Measurements from ENCODE around the gene ZNF625.

Gene ZNF625

DNA sequence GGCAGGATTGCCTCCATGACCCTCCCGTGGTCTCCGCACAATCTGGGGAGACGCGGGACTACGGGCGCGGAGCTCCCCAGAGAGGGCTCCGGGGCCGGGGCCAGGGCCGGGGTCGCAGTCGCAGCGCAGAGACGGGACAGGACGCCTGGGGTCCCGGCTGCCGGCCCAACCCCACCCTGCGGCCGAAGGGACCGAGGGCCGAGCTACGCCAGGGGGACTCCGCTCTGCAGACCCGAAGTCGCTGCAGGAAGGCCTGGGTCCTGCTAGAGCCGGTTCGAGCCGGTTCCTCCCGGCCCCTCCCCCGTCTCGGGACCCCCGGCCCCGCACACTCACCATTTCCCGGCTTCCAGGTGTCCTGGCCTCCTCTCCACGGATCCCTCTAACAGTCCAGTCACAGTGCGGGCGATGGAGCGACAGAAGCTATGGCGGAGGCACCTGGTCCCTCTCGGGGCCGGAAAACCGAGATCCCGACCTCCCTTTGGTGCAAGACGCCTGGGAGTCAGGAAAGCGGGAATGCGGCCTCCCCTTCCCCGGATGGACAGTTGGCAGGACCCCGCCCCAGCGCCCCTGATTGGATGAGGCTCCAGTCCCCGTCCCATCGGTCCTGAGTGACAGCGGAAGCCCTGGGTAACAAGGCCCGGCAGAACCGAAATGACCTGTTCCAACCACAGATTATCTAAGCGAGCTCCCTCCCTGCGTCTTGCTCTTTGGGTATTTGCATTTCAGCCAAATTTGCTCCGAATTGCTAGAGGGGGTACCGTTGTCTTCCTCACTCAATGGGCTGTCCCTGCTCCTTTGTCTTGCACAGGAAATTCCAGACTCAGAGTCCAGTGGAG, at the start of gene ZNF625:
TSS of gene ZNF625 (minus strand) at position 512 of the 836 bp plus-strand sequence. CDS start at position 336, 176 bp downstream.
- TF ChIP-seq RAD21 (IDR thresholded peaks at IDR 0.05; ENCODE audit: low read depth) = no peak
- TF ChIP-seq TAF1 (IDR thresholded peaks at IDR 0.05; ENCODE audit: low read depth) = peak; percentile 55
- no peak for TF ChIP-seq EGR1 (IDR thresholded peaks at IDR 0.05)
- no peak for TF ChIP-seq CEBPB (IDR thresholded peaks at IDR 0.05)
- TF ChIP-seq EP300 (IDR thresholded peaks at IDR 0.05; ENCODE audit: borderline replicate concordance) = no peak
- 0 out of 2 replicates have a peak, but pooled peaks have one; percentile 32 for TF ChIP-seq TCF12 (IDR thresholded peaks at IDR 0.05; ENCODE audit: low read depth)
- TF ChIP-seq ZBTB7A (IDR thresholded peaks at IDR 0.05; ENCODE audit: low read depth) = peak; percentile 86
- TF ChIP-seq FOXM1 (IDR thresholded peaks at IDR 0.05; ENCODE audit: borderline replicate concordance, low read depth) = no peak
- no peak; the same call in 1 of the 2 replicates for TF ChIP-seq MAX (IDR thresholded peaks at IDR 0.05)
- no peak for TF ChIP-seq CREB1 (IDR thresholded peaks at IDR 0.05; ENCODE audit: low read depth)

- TF ChIP-seq RAD21 (IDR thresholded peaks at IDR 0.05; ENCODE audit: low read depth) (no peak), NFIC (IDR thresholded peaks at IDR 0.05) (no peak), REST (IDR thresholded peaks at IDR 0.05; ENCODE audit: low read depth) (no peak), EP300 (IDR thresholded peaks at IDR 0.05; ENCODE audit: borderline replicate concordance) (no peak), EGR1 (IDR thresholded peaks at IDR 0.05) (no peak), TCF12 (IDR thresholded peaks at IDR 0.05; ENCODE audit: low read depth) (no peak), CEBPB (IDR thresholded peaks at IDR 0.05) (no peak), ZBTB7A (IDR thresholded peaks at IDR 0.05; ENCODE audit: low read depth) (no peak), MAX (IDR thresholded peaks at IDR 0.05) (no peak), CREB1 (IDR thresholded peaks at IDR 0.05; ENCODE audit: low read depth) (no peak)
- TF ChIP-seq, protein P1, sequence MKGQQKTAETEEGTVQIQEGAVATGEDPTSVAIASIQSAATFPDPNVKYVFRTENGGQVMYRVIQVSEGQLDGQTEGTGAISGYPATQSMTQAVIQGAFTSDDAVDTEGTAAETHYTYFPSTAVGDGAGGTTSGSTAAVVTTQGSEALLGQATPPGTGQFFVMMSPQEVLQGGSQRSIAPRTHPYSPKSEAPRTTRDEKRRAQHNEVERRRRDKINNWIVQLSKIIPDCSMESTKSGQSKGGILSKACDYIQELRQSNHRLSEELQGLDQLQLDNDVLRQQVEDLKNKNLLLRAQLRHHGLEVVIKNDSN (IDR thresholded peaks at IDR 0.05) = no peak
Measured at GRCh38 chr19:12205296-12205695, 48.8 kb upstream of the ZNF625 start.

GRCh38 chr19:12202250-12202649, 45.7 kb upstream of the ZNF625 start:
- TF ChIP-seq TCF12 (IDR thresholded peaks at IDR 0.05; ENCODE audit: low read depth) (no peak), TEAD4 (IDR thresholded peaks at IDR 0.05) (no peak), ZBTB7A (IDR thresholded peaks at IDR 0.05; ENCODE audit: low read depth) (no peak), CREB1 (IDR thresholded peaks at IDR 0.05; ENCODE audit: low read depth) (no peak), REST (IDR thresholded peaks at IDR 0.05; ENCODE audit: low read depth) (no peak)

DNA sequence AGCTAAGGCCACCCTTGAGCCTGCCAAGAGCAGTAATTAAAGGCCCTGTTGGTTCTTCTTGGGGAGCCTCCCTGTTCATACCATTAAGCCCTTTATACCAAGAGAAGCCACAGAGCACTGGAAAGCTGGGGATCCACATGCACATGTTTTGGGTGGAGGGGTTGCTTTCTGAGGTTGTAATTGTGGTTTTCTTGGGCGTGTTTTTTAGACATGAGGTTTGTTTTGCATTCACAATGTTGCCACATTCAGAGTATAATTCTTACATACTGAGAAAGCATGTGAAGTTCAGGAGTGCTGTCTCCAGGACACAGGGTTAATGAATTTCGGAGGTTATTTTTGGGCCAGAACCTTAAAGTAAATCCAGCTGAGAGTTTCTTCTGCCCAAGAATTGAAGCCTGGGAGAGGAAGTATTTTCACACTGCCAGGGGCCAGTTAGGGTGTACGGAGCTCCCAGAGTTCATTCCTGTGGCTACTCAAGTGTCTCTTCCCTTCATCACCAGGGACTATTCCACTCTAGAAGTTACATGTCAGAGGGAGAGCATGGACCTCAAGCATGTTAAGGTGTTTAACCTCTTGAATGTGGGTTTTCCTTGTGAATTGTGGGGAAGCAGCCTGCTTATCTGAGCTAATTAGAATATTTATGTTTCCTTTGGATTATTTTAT, 43.4 kb upstream of the ZNF625 start:
- TF ChIP-seq FOXM1 (IDR thresholded peaks at IDR 0.05; ENCODE audit: borderline replicate concordance, low read depth) (no peak), YY1 (IDR thresholded peaks at IDR 0.05; ENCODE audit: low read depth) (no peak), TAF1 (IDR thresholded peaks at IDR 0.05; ENCODE audit: low read depth) (no peak), CREB1 (IDR thresholded peaks at IDR 0.05; ENCODE audit: low read depth) (no peak), ZBTB7A (IDR thresholded peaks at IDR 0.05; ENCODE audit: low read depth) (no peak), EGR1 (IDR thresholded peaks at IDR 0.05) (no peak), REST (IDR thresholded peaks at IDR 0.05; ENCODE audit: low read depth) (no peak), EP300 (IDR thresholded peaks at IDR 0.05; ENCODE audit: borderline replicate concordance) (no peak), RAD21 (IDR thresholded peaks at IDR 0.05; ENCODE audit: low read depth) (no peak), TEAD4 (IDR thresholded peaks at IDR 0.05) (no peak), CEBPB (IDR thresholded peaks at IDR 0.05) (no peak), TCF12 (IDR thresholded peaks at IDR 0.05; ENCODE audit: low read depth) (no peak), NFIC (IDR thresholded peaks at IDR 0.05) (no peak), MAX (IDR thresholded peaks at IDR 0.05) (no peak)
- TF ChIP-seq, protein P1 (IDR thresholded peaks at IDR 0.05) = no peak

Measured in Ishikawa (cell line).